ENCODE measurements around the gene DNAH14.

DNAH14 gene

DNA sequence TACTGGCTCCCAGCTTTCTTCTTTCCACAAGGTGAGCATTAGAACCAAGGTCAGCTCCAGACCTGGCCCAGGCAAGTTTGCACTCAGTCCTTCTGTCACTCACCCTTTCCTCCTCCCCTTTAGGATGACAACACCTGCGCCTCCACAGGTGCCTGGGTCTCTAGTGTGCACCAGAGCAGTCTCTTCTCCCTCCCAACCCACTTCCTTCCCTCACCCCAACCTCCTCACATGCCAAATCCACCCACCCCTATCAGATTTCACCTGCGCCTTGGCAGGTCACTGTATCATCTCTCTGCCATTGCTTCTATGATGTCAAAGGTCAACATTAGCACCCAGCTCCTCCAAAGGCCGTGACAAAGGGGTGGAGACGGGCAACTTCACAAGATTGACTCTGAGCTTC lies 460.4 kb downstream of the DNAH14 start:
- H3K27me3 ChIP-seq (ENCODE audit: insufficient read depth, insufficient read length) = no peaks in the 10 kb centered on the region
- no peak for DNase-seq (ENCODE audit: low read depth, low spot score)
- no peak overlapping the region for H3K9ac ChIP-seq (ENCODE audit: insufficient read length, low read depth)
- TF ChIP-seq SUZ12 (IDR thresholded peaks at IDR 0.05; ENCODE audit: extremely low read depth, insufficient read depth, insufficient read length) = no peak
- TF ChIP-seq ZNF274 (IDR thresholded peaks at IDR 0.05; ENCODE audit: low read depth, low read length) = no peak
- no peak for TF ChIP-seq YY1 (IDR thresholded peaks at IDR 0.05; ENCODE audit: insufficient read depth, insufficient read length)
- no peaks in the 10 kb centered on the region for H3K36me3 ChIP-seq (ENCODE audit: insufficient read depth, insufficient read length, low read length)
- no peak overlapping the region for H3K4me3 ChIP-seq (ENCODE audit: insufficient read length, low read depth)
- no peaks in the 10 kb centered on the region for H3K4me1 ChIP-seq (ENCODE audit: insufficient read depth, insufficient read length)
- no peaks in the 10 kb centered on the region for H3K9me3 ChIP-seq (ENCODE audit: insufficient read depth, low read length)

DNA sequence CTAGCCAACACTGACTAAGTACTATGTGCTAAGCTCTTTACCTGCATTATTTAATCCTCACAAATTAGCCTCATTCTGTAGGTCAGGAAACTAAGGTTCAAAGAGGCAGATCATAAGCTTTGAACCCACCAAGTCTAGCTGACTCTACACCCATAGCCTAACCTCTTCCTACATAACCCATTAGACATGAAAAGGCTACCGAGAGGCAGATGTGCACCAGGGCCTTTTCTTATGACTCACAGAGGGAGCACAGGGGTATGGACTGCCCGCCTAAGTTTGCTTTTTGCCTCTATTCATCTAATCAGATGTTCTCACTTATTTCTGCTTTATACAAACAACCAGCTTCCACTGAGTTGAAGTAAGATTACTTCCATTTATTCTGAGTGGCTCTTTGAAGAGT lies 466.9 kb downstream of the DNAH14 start:
- Histone ChIP-seq H3K4me3 (ENCODE audit: insufficient read length, low read depth) (no peak overlapping the region), H3K9ac (ENCODE audit: insufficient read length, low read depth) (no peak overlapping the region), H3K27me3 (ENCODE audit: insufficient read depth, insufficient read length) (no peaks in the 10 kb centered on the region), H3K4me1 (ENCODE audit: insufficient read depth, insufficient read length) (no peaks in the 10 kb centered on the region), H3K36me3 (ENCODE audit: insufficient read depth, insufficient read length, low read length) (peaks cover 36% of the 10 kb centered on the region), H3K9me3 (ENCODE audit: insufficient read depth, low read length) (no peaks in the 10 kb centered on the region)
- no peak for TF ChIP-seq YY1 (IDR thresholded peaks at IDR 0.05; ENCODE audit: insufficient read depth, insufficient read length)
- TF ChIP-seq SUZ12 (IDR thresholded peaks at IDR 0.05; ENCODE audit: extremely low read depth, insufficient read depth, insufficient read length) = no peak
- no peak for TF ChIP-seq ZNF274 (IDR thresholded peaks at IDR 0.05; ENCODE audit: low read depth, low read length)
- no peak for DNase-seq (ENCODE audit: low read depth, low spot score)

DNA sequence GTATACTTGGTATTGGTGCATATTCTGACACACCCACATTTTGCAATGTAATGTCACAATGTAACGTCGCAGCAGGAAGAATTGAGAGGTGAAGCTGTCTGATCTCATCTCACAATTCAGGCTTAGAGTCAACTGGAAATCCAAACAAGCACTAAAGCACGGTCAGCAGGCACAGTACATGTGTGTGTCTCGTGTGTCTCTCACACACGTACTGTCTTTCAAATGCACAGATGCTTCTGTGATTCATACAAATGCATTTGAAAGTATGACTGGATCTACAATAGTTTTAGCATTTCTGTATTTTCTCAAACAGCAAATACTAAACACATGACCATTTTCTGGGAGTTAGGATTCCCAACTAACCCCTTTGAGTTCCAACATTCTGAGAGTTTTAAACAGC lies 471.5 kb downstream of the DNAH14 start:
- Histone ChIP-seq H3K4me3 (ENCODE audit: insufficient read length, low read depth) (no peak overlapping the region), H3K4me1 (ENCODE audit: insufficient read depth, insufficient read length) (no peaks in the 10 kb centered on the region), H3K9me3 (ENCODE audit: insufficient read depth, low read length) (no peaks in the 10 kb centered on the region), H3K27me3 (ENCODE audit: insufficient read depth, insufficient read length) (no peaks in the 10 kb centered on the region), H3K9ac (ENCODE audit: insufficient read length, low read depth) (no peak overlapping the region), H3K36me3 (ENCODE audit: insufficient read depth, insufficient read length, low read length) (peaks cover 72% of the 10 kb centered on the region)
- DNase-seq (ENCODE audit: low read depth, low spot score) = no peak
- TF ChIP-seq SUZ12 (IDR thresholded peaks at IDR 0.05; ENCODE audit: extremely low read depth, insufficient read depth, insufficient read length) (no peak), YY1 (IDR thresholded peaks at IDR 0.05; ENCODE audit: insufficient read depth, insufficient read length) (no peak), ZNF274 (IDR thresholded peaks at IDR 0.05; ENCODE audit: low read depth, low read length) (no peak)

DNA sequence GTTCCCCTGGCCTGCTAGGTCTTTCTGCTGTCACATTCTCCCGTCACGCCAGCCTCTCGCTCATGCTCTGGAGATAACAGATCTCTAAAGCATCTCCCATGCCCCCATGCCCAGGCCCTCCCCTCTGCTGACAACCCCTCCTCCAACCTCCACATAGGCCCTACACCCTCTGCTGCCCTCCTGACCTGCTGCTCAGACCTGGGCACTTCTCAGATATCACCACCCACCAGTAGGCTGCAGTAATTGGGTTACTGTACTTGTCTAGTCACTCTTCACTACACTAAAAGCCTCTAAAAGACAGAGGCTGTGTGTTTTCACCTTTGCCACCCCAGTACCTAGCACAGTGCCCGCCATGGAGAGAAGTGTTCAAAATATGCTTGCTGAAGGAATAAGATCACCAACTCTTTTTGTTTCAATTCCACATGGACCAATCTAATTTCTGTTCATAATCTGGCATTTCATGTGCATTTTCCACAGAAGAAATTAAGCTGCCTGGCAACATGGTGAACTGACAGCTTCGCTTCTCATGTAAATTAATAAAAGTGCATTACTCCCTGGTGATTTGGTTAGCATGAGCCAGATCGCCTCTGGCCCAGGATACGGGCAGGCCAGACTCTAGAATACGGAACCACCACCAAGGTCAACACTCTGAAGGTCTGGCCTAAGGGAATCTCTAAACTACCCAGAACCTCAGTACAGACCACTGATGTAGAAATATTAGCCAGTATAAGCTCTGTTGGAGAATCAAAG lies 477.7 kb downstream of the DNAH14 start:
- H3K4me3 ChIP-seq (ENCODE audit: insufficient read length, low read depth) = no peak overlapping the region
- TF ChIP-seq YY1 (IDR thresholded peaks at IDR 0.05; ENCODE audit: insufficient read depth, insufficient read length) (no peak), ZNF274 (IDR thresholded peaks at IDR 0.05; ENCODE audit: low read depth, low read length) (no peak), SUZ12 (IDR thresholded peaks at IDR 0.05; ENCODE audit: extremely low read depth, insufficient read depth, insufficient read length) (no peak)
- H3K36me3 ChIP-seq (ENCODE audit: insufficient read depth, insufficient read length, low read length) = peaks cover 88% of the 10 kb centered on the region
- H3K9ac ChIP-seq (ENCODE audit: insufficient read length, low read depth) = no peak overlapping the region
- no peak for DNase-seq (ENCODE audit: low read depth, low spot score)
- H3K9me3 ChIP-seq (ENCODE audit: insufficient read depth, low read length) = no peaks in the 10 kb centered on the region
- no peaks in the 10 kb centered on the region for H3K27me3 ChIP-seq (ENCODE audit: insufficient read depth, insufficient read length)
- H3K4me1 ChIP-seq (ENCODE audit: insufficient read depth, insufficient read length) = no peaks in the 10 kb centered on the region

DNA sequence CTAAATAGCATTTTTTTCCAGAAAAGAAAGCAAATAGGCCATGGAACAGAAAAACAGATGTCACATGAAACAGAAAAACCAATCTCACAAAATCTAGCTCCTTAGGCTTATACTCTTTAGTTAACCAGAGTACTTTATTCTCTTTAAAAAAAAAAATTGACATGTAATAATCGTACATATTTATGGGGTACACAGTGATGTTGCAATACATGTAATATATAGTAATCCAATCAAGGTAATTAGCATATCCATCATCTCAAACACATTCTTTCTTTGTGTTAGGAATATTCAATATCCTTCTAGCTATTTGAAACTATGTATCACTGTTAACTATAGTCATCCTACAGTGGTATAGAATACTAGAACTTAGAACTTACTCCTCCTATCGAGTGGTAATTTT lies 478.3 kb downstream of the DNAH14 start:
- no peak overlapping the region for H3K4me3 ChIP-seq (ENCODE audit: insufficient read length, low read depth)
- peaks cover 88% of the 10 kb centered on the region for H3K36me3 ChIP-seq (ENCODE audit: insufficient read depth, insufficient read length, low read length)
- H3K9ac ChIP-seq (ENCODE audit: insufficient read length, low read depth) = no peak overlapping the region
- no peaks in the 10 kb centered on the region for H3K4me1 ChIP-seq (ENCODE audit: insufficient read depth, insufficient read length)
- DNase-seq (ENCODE audit: low read depth, low spot score) = no peak
- H3K9me3 ChIP-seq (ENCODE audit: insufficient read depth, low read length) = no peaks in the 10 kb centered on the region
- TF ChIP-seq YY1 (IDR thresholded peaks at IDR 0.05; ENCODE audit: insufficient read depth, insufficient read length) (no peak), ZNF274 (IDR thresholded peaks at IDR 0.05; ENCODE audit: low read depth, low read length) (no peak), SUZ12 (IDR thresholded peaks at IDR 0.05; ENCODE audit: extremely low read depth, insufficient read depth, insufficient read length) (no peak)
- H3K27me3 ChIP-seq (ENCODE audit: insufficient read depth, insufficient read length) = no peaks in the 10 kb centered on the region

DNA sequence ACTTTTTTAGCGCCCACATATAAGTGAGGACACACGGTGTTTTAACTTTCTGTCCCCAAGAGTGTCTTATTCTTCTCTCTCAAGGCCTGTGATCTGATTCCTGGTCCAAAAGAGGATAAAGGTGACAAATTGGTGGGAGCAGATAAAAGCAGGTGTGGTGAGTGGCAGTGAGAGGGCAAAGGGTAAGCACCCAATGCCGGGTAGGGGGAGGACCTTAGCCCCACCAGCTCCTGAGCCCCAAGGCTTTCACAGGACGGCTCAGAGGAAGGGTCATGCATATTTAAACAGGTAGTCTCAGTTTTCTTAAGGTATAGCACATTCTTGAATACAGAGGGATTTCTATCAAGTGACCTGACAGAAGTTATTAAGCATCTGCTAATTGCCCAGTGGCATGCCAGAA lies 478.8 kb downstream of the DNAH14 start:
- H3K9ac ChIP-seq (ENCODE audit: insufficient read length, low read depth) = no peak overlapping the region
- no peaks in the 10 kb centered on the region for H3K27me3 ChIP-seq (ENCODE audit: insufficient read depth, insufficient read length)
- TF ChIP-seq ZNF274 (IDR thresholded peaks at IDR 0.05; ENCODE audit: low read depth, low read length) = no peak
- no peak for TF ChIP-seq SUZ12 (IDR thresholded peaks at IDR 0.05; ENCODE audit: extremely low read depth, insufficient read depth, insufficient read length)
- no peak for TF ChIP-seq YY1 (IDR thresholded peaks at IDR 0.05; ENCODE audit: insufficient read depth, insufficient read length)

DNA sequence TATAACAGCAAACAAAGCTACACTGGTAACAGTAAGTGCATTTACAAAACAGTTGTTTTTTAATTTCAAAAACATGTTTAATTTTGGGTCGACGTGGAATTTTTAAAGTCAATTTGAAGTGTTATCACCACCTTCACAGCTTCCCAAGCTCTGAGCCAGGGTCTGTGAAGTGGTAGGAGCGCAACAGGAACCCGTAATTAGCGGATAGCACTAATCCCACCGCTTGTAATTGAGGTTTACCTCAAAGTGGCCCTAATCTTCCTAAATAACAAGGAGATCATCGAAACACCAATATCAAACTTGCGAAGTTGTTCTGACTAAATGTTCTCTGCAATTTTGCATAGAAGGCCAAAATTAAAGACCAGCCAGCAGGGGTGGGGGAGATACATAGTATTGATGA lies 479.6 kb downstream of the DNAH14 start:
- H3K4me1 ChIP-seq (ENCODE audit: insufficient read depth, insufficient read length) = no peaks in the 10 kb centered on the region
- H3K36me3 ChIP-seq (ENCODE audit: insufficient read depth, insufficient read length, low read length) = peaks cover 91% of the 10 kb centered on the region
- DNase-seq (ENCODE audit: low read depth, low spot score) = no peak
- no peak for TF ChIP-seq YY1 (IDR thresholded peaks at IDR 0.05; ENCODE audit: insufficient read depth, insufficient read length)
- no peak for TF ChIP-seq ZNF274 (IDR thresholded peaks at IDR 0.05; ENCODE audit: low read depth, low read length)
- TF ChIP-seq SUZ12 (IDR thresholded peaks at IDR 0.05; ENCODE audit: extremely low read depth, insufficient read depth, insufficient read length) = no peak
- no peak overlapping the region for H3K4me3 ChIP-seq (ENCODE audit: insufficient read length, low read depth)
- no peaks in the 10 kb centered on the region for H3K9me3 ChIP-seq (ENCODE audit: insufficient read depth, low read length)
- H3K9ac ChIP-seq (ENCODE audit: insufficient read length, low read depth) = no peak overlapping the region
- no peaks in the 10 kb centered on the region for H3K27me3 ChIP-seq (ENCODE audit: insufficient read depth, insufficient read length)

More for the DNA sequence above, 478.8 kb downstream of the DNAH14 start:
- H3K4me1 ChIP-seq (ENCODE audit: insufficient read depth, insufficient read length) = no peaks in the 10 kb centered on the region
- no peak overlapping the region for H3K4me3 ChIP-seq (ENCODE audit: insufficient read length, low read depth)
- H3K9me3 ChIP-seq (ENCODE audit: insufficient read depth, low read length) = no peaks in the 10 kb centered on the region
- peaks cover 88% of the 10 kb centered on the region for H3K36me3 ChIP-seq (ENCODE audit: insufficient read depth, insufficient read length, low read length)
- DNase-seq (ENCODE audit: low read depth, low spot score) = no peak

Measured in NT2/D1 (cell line).